Lower lobe of right lung (tissue), 2 donors: ENCODE data around the gene CDH9. TPM values are rescaled to one million over a fixed set of nuclear protein-coding genes. Genes with fewer than 3 reads are reported as not detected.

Experiments
- ATAC-seq, 2 donors: fragments of 200-7000 bp; cut with Tn5 transposase; one replicate each; pipeline ENCODE4 v1.9.1; 2020 to 2022; ENCODE audit warnings: mild to moderate bottlenecking in 2 of 2, moderate library complexity in 2 of 2
- DNase-seq: peaks from one replicate; pipeline ENCODE4 v3.0.0-alpha.2; 2020
- H3K27ac ChIP-seq: fragments of 200-600 bp; one replicate; pipeline ENCODE4 v1.8.0; 2022
- H3K27me3 ChIP-seq: fragments of 200-600 bp; one replicate; pipeline ENCODE4 v1.8.0; 2022; ENCODE audit warnings: low read depth
- H3K36me3 ChIP-seq: fragments of 200-600 bp; one replicate; pipeline ENCODE4 v1.8.0; 2022; ENCODE audit warnings: mild to moderate bottlenecking
- H3K4me1 ChIP-seq: fragments of 200-600 bp; one replicate; pipeline ENCODE4 v1.8.0; 2022
- H3K4me3 ChIP-seq: fragments of 200-600 bp; one replicate; pipeline ENCODE4 v1.8.0; 2022; ENCODE audit warnings: mild to moderate bottlenecking
- H3K9me3 ChIP-seq: fragments of 200-600 bp; one replicate; pipeline ENCODE4 v1.8.0; 2022
- CTCF ChIP-seq: fragments of 200-600 bp; IDR thresholded peaks from one replicate; pipeline ENCODE4 v1.8.0; 2022; ENCODE audit warnings: antibody characterized with exemption, mild to moderate bottlenecking
- intact Hi-C: fragments of 100-400 bp; cut with DNase I; formaldehyde crosslinking; loops from one replicate; pipeline ENCODE4 v1.11.0; 2022
- total RNA-seq: library from RNA; stranded (reverse); fragmentation: NEBNext Ultra II Directional; extraction: Animal tissue kit (Norgen Biotek cat#: 25700); gene quantifications from one replicate; pipeline ENCODE4 v1.2.1, GENCODE V29; 2021
- donor health status: DM: no; HTN: yes; CAD: no; lungs with severe emphysema.

Gene CDH9
- total RNA-seq, 1 donor from 2014 or later = not detected

DNA sequence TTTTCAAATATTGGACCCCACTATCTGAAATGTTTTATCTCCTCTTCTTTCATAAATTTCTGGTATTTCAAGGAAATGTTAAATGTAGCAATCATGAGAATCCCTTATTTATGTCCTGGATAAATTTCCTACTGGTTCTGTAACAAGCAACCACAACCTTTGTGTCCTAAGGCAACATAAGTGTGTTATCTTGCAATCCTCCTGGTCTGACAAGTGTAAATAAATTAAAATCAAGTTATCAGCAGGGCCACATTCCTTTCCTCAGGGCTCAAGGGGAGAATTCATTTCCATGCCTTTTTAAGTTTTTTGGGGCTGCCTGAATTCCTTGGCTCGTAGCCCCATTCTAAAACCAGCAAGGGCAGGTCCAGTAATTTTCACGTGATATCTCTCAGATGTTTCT is 83.2 kb downstream of the CDH9 start:
- Histone ChIP-seq H3K27ac (no peak overlapping the region), H3K9me3 (no peaks in the 10 kb centered on the region), H3K4me1 (no peaks in the 10 kb centered on the region), H3K4me3 (no peak overlapping the region), H3K36me3 (no peaks in the 10 kb centered on the region), H3K27me3 (no peaks in the 10 kb centered on the region)
- intact Hi-C loops = no loop called here
- ATAC-seq (no peak), DNase-seq (no peak)
- TF ChIP-seq CTCF = no peak

- intact Hi-C loops = no loop called here
- Histone ChIP-seq H3K27me3 (no peaks in the 10 kb centered on the region), H3K4me1 (no peaks in the 10 kb centered on the region), H3K9me3 (no peaks in the 10 kb centered on the region), H3K36me3 (no peaks in the 10 kb centered on the region), H3K4me3 (no peak overlapping the region), H3K27ac (no peak overlapping the region)
- no peak for TF ChIP-seq CTCF
- ATAC-seq (no peak), DNase-seq (no peak)
Observed at GRCh38 chr5:26948921-26949320, 89.5 kb downstream of the CDH9 start.

DNA sequence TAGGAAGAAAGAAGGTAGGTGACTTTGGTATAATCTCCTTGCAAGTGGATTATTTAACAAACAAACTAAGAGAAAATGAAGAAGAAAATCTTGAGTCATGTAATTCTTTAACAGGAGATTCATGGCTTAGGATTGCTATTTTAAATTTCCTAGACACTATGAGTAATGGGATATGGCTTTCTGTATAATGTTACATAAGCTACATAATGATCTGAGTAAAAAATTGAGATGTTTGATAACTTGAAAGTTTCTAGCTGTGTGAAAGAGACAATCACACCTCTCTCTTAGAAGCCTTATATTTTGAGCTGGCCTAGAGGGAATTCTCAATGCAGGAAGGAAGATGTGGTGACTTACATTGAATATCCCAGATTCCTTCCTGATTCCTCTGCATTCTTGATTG is 92.5 kb downstream of the CDH9 start:
- H3K27me3 ChIP-seq = no peaks in the 10 kb centered on the region
- no peak for TF ChIP-seq CTCF
- DNase-seq (no peak), ATAC-seq (no peak)
- H3K27ac ChIP-seq = no peak overlapping the region
- intact Hi-C loops = no loop called here
- no peaks in the 10 kb centered on the region for H3K36me3 ChIP-seq
- no peaks in the 10 kb centered on the region for H3K4me1 ChIP-seq
- H3K4me3 ChIP-seq = no peak overlapping the region
- no peaks in the 10 kb centered on the region for H3K9me3 ChIP-seq

DNA sequence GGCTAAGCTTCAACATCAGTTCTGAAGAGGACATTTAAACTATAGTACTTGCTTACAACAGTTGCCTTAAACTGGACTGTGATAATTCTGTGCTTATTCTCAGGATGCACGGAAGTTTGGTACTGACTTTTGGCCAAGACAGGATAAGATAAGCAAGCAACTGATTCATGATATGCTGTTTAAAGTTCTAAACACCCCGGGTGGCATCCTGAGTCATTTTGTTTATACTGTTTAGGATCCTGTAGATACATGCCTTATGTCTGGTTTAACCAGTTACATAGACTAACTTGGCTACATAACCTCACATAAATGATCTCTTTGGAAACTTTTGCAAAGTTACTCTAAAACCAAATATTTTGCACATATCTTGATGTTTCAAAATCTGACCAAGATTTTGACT is 95.9 kb downstream of the CDH9 start:
- DNase-seq (no peak), ATAC-seq (no peak)
- H3K4me1 ChIP-seq = no peaks in the 10 kb centered on the region
- intact Hi-C loops = no loop called here
- H3K27ac ChIP-seq = no peak overlapping the region
- no peaks in the 10 kb centered on the region for H3K36me3 ChIP-seq
- no peak overlapping the region for H3K4me3 ChIP-seq
- no peaks in the 10 kb centered on the region for H3K9me3 ChIP-seq
- no peaks in the 10 kb centered on the region for H3K27me3 ChIP-seq
- no peak for TF ChIP-seq CTCF

- Histone ChIP-seq H3K36me3 (no peaks in the 10 kb centered on the region), H3K27ac (no peak overlapping the region)
Observed at GRCh38 chr5:26940994-26941393, 97.4 kb downstream of the CDH9 start.

More at GRCh38 chr5:26940994-26941393, 97.4 kb downstream of the CDH9 start:
- ATAC-seq (no peak), DNase-seq (no peak)
- H3K4me1 ChIP-seq = no peaks in the 10 kb centered on the region
- no peaks in the 10 kb centered on the region for H3K27me3 ChIP-seq
- no peaks in the 10 kb centered on the region for H3K9me3 ChIP-seq
- no peak for TF ChIP-seq CTCF
- no peak overlapping the region for H3K4me3 ChIP-seq
- intact Hi-C loops = no loop called here
